Endodermal cell (in vitro differentiated cells): Measurements from ENCODE around the gene WLS. TPM values are rescaled to one million over a fixed set of nuclear protein-coding genes. Genes with fewer than 3 reads are reported as not detected.

Experiments
- DNase-seq: peaks from one replicate; pipeline ENCODE4 v3.0.0-alpha.2; 2017
- H3K27ac ChIP-seq: 2 replicates; pipeline ENCODE4 v1.5.1; 2013; ENCODE audit warnings: mild to moderate bottlenecking, low read depth, low read length, moderate library complexity
- H3K27me3 ChIP-seq: 2 replicates; pipeline ENCODE4 v1.6.1; 2013; ENCODE audit warnings: mild to moderate bottlenecking, low read length, moderate library complexity; ENCODE audit not compliant: insufficient read depth, control insufficient read depth, poor library complexity, severe bottlenecking
- H3K36me3 ChIP-seq: 2 replicates; pipeline ENCODE4 v1.7.0; 2013; ENCODE audit warnings: mild to moderate bottlenecking, low read length, moderate library complexity; ENCODE audit not compliant: control insufficient read depth, insufficient read depth
- H3K4me1 ChIP-seq: one replicate; pipeline ENCODE4 v1.7.0; 2013; ENCODE audit warnings: low read length; ENCODE audit not compliant: control insufficient read depth, insufficient read depth
- H3K4me3 ChIP-seq: 2 replicates; pipeline ENCODE4 v1.5.1; 2013; ENCODE audit warnings: mild to moderate bottlenecking, low read length, moderate library complexity
- H3K9ac ChIP-seq: 2 replicates; pipeline ENCODE4 v1.6.1; 2013; ENCODE audit warnings: mild to moderate bottlenecking, low read length, moderate library complexity; ENCODE audit not compliant: poor library complexity, severe bottlenecking; ENCODE audit errors: extremely low read depth
- H3K9me3 ChIP-seq: 2 replicates; pipeline ENCODE4 v1.6.1; 2013; ENCODE audit warnings: mild to moderate bottlenecking, low read length, moderate library complexity; ENCODE audit not compliant: control insufficient read depth
- H3K27ac Mint-ChIP-seq: 2 replicates; pipeline ENCODE4 v1.8.0; 2020; ENCODE audit warnings: mixed read lengths
- H3K27me3 Mint-ChIP-seq: 2 replicates; pipeline ENCODE4 v1.8.0; 2021; ENCODE audit warnings: mild to moderate bottlenecking, mixed read lengths; ENCODE audit not compliant: insufficient read depth
- H3K36me3 Mint-ChIP-seq: 2 replicates; pipeline ENCODE4 v1.8.0; 2020; ENCODE audit warnings: low read depth, mixed read lengths
- H3K4me1 Mint-ChIP-seq: 2 replicates; pipeline ENCODE4 v1.8.0; 2020; ENCODE audit warnings: mixed read lengths
- H3K4me3 Mint-ChIP-seq: 2 replicates; pipeline ENCODE4 v1.8.0; 2020; ENCODE audit warnings: mild to moderate bottlenecking, moderate library complexity, mixed read lengths
- H3K9me3 Mint-ChIP-seq: 2 replicates; pipeline ENCODE4 v1.8.0; 2020; ENCODE audit warnings: mild to moderate bottlenecking, mixed read lengths
- CTCF ChIP-seq: fragments of 200-600 bp; sonication (generic); conservative IDR thresholded peaks from 2 replicates; pipeline ENCODE4 v1.5.0; 2021; ENCODE audit warnings: antibody characterized with exemption, mild to moderate bottlenecking
- WGBS, 2 experiments: methylation state at CpG; one replicate each; pipeline versions ENCODE4 v1.1.5 to v1.1.7; 2013; ENCODE audit warnings: missing lambda C conversion rate in 2 of 2, mixed read lengths in 1 of 2; ENCODE audit not compliant: insufficient coverage in 1 of 2, insufficient read length in 1 of 2; 5-methylcytosine and 5-hydroxymethylcytosine counted together
- total RNA-seq, 2 donors: library from RNA; stranded (reverse); fragmentation: NEBNext Ultra II Directional in 1 of 2; extraction: Animal tissue kit (Norgen Biotek cat#: 25700) in 1 of 2; gene quantifications; 2 replicates in 1 of 2; 3 replicates in 1 of 2; pipeline ENCODE4 v1.2.1, GENCODE V29; 2021

WLS gene
- total RNA-seq, 2 donors from 2014 or later, result 90.8 to 115 TPM

GRCh38 chr1:68116643-68117235 lies 115.6 kb downstream of the WLS start:
- no peak overlapping the region for H3K27ac ChIP-seq
- H3K36me3 Mint-ChIP-seq, result peaks cover 7% of the 10 kb centered on the region
- H3K27me3 ChIP-seq, result no peaks in the 10 kb centered on the region
- no peak overlapping the region for H3K9ac ChIP-seq
- H3K4me3 ChIP-seq, result no peak overlapping the region
- TF ChIP-seq CTCF, result peak; percentile 92
- no peak overlapping the region for H3K27ac Mint-ChIP-seq
- WGBS, 2 experiments, result 28 to 37% methylated on average over 3 of the region's 3 CpGs
- H3K9me3 Mint-ChIP-seq, result no peaks in the 10 kb centered on the region
- peak; percentile 80 for DNase-seq
- H3K4me3 Mint-ChIP-seq, result no peak overlapping the region
- H3K4me1 Mint-ChIP-seq, result peaks cover 2% of the 10 kb centered on the region
- H3K9me3 ChIP-seq, result no peaks in the 10 kb centered on the region
- H3K36me3 ChIP-seq, result peaks cover 26% of the 10 kb centered on the region
- no peaks in the 10 kb centered on the region for H3K4me1 ChIP-seq
- peaks cover 1% of the 10 kb centered on the region for H3K27me3 Mint-ChIP-seq

GRCh38 chr1:68115308-68115707 lies 117.0 kb downstream of the WLS start:
- no peaks in the 10 kb centered on the region for H3K4me1 ChIP-seq
- 67 to 68% methylated on average over 3 to 4 of the region's 4 CpGs for WGBS, 2 experiments
- H3K27ac Mint-ChIP-seq, result no peak overlapping the region
- peaks cover under 1% of the 10 kb centered on the region for H3K4me1 Mint-ChIP-seq
- H3K27ac ChIP-seq, result no peak overlapping the region
- no peak overlapping the region for H3K4me3 ChIP-seq
- H3K4me3 Mint-ChIP-seq, result no peak overlapping the region
- TF ChIP-seq CTCF, result no peak
- no peak overlapping the region for H3K9ac ChIP-seq
- H3K9me3 Mint-ChIP-seq, result no peaks in the 10 kb centered on the region
- peaks cover 2% of the 10 kb centered on the region for H3K36me3 Mint-ChIP-seq
- peaks cover 12% of the 10 kb centered on the region for H3K36me3 ChIP-seq
- DNase-seq, result peak; percentile 9
- no peaks in the 10 kb centered on the region for H3K27me3 ChIP-seq
- no peaks in the 10 kb centered on the region for H3K9me3 ChIP-seq
- H3K27me3 Mint-ChIP-seq, result peaks cover 1% of the 10 kb centered on the region

GRCh38 chr1:68113966-68114365 lies 118.4 kb downstream of the WLS start:
- no peak overlapping the region for H3K27ac ChIP-seq
- H3K36me3 ChIP-seq, result no peaks in the 10 kb centered on the region
- Mint-ChIP-seq H3K4me3 (no peak overlapping the region), H3K36me3 (no peaks in the 10 kb centered on the region), H3K27ac (no peak overlapping the region), H3K9me3 (peaks cover 2% of the 10 kb centered on the region), H3K4me1 (no peaks in the 10 kb centered on the region), H3K27me3 (peaks cover 1% of the 10 kb centered on the region)
- DNase-seq, result peak; percentile 18
- no peak overlapping the region for H3K4me3 ChIP-seq
- H3K4me1 ChIP-seq, result no peaks in the 10 kb centered on the region
- WGBS, 2 experiments, result 83 to 96% methylated on average over 2 to 3 of the region's 3 CpGs
- no peaks in the 10 kb centered on the region for H3K27me3 ChIP-seq
- no peak for TF ChIP-seq CTCF
- H3K9ac ChIP-seq, result no peak overlapping the region
- no peaks in the 10 kb centered on the region for H3K9me3 ChIP-seq
